Middle frontal gyrus (tissue), 1 donor: Measurements from ENCODE around the gene RTN4.

ENCODE experiments used
- DNase-seq: peaks from one replicate; pipeline ENCODE4 v3.0.0-alpha.2; 2015; ENCODE audit warnings: low spot score; ENCODE audit errors: extremely low spot score

RTN4 gene

DNA sequence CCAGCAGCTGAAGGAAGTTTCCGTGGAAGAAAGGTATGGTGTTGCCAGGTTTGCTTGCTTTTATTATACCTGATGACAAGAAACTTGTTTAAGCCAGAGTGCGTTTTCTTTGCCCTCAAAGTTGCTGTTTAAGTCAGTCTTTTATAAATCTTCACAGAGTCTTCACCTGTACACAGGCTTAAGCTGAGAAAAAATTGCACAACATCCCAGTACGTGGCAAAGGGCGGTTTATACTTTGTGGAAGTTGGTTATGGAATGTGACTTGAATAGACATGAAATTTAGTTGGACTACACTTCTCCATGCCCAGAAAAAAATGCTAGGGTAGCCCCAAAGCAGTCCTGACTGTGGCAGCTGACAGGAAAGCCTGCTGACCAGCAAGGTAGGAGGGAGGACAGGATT, 121.5 kb downstream of the RTN4 start:
- no peak for DNase-seq

DNA sequence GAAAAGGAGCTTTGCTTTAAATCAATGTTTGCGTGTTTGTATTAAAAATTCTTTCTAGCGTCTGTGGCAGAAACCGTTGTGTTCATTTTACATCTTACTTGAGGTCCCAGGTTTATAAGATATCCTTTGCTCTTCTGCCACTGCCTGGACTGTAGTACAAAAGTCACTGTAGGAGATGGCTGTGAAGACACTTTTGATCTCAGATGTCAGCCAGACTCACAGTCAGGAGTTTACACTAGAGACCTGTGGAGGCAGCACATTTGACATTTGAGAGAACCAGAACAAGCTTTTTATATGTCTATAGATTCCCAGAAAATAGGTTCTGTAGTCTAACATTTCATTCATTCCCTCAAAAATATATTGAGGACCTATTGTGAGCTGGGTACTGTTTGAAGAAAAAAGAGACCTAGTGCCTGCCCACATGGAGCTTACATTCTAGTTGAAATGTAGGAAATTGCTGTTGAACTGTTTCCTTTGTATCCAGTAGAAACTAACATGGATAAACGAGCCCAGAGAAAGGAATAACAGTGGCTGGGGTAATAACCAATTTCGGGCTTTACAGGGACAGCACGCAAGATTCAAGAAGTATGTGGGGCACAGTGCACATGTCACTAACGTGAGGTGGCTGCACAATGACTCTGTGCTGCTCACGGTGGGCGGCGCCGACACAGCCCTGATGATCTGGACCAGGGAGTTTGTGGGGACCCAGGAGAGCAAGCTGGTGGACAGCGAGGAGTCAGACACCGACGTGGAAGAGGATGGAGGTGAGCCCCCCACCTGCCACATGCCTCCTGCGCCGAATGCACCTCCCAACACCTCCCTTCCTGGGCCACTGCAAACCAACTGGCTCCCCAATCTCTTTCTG, 122.3 kb downstream of the RTN4 start:
- no peak for DNase-seq

DNA sequence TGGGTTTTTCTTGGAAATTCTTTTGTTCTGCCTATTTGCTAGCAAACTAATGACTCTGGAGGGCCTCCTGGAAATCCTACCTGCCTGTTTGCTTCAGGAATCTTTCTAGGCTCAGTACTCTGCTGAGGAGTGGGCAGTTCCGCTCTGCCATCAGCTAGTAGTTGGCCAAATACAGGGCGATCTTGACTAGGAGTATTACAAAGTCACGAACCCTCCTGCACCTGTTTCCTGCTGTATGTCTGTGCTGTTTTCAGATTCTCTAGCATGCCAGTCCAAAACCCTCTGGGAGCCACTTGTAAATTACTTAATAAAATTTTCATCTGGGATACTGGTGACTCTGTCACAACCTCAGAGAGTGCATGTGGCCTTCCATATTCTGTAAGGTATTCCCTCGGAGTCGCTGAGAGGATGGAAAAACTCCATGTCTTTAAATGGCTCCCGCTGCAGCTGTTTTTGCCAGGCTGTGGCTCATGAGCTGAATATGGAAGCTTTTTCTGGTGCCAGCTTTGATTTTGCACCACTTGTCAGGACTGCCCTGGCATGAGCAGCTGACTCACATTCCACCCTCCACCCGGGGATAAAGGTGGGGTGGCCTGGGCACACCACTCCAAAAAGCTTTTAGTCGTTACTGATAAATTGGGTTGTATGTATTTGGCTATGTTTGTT, 123.0 kb downstream of the RTN4 start:
- DNase-seq: no peak

DNA sequence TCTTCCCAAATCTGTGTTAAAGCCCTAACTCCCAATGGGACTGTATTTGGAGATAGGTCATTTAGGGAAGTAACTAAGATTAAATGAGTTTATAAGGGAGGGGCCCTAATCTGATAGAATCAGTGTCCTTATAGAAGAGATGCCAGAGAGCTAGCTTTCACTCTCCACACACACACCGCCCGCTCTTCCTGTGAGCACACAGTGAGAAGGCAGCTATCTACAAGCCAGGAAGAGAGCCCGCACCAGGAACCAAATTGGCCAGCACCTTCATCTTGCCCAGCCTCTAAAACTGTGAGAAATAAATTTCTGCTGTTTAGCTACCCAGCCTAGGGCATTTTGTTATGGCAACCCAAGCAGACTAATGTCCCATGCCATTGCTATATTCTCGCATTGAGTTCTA, 125.2 kb downstream of the RTN4 start:
- DNase-seq: no peak

DNA sequence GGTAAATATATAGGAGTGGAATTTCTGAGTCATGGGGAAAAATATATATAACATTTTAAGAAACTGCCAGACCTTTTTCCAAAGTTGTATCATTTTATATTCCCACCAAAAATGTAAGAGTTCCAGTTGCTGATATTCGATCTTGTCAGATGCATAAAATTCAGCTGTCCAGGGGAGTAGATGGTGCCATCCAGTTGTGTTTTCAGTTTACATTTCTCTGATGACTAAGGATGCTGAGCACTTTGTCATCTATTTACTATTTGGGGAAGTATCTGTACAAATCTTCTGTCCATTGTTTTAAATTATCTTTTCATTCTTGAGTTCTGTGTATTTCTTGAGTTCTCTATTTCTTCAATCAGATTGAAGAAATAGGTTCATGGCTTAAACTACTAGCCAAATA, 126.1 kb downstream of the RTN4 start:
- DNase-seq: no peak
